Measurements from ENCODE around the gene TMEM256.

DNA sequence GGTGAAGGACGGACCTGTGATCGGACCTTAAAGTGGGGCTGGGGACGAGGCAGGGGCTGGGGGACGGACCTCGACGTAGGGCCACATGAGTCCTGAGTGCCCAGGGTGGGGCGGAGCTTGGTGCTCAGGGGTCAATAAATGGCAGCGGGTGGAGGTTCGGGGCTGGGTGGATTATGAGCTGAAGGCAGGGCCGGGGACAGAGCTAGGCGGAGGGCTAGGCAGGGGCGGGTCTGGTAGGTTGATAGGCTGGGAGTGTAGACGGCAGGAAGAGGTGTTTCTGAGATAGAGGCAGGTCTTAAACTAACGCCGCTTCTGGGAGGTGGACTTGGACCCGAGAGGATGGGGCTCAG lies 41.7 kb upstream of the TMEM256 start:
- TF ChIP-seq, protein P1, sequence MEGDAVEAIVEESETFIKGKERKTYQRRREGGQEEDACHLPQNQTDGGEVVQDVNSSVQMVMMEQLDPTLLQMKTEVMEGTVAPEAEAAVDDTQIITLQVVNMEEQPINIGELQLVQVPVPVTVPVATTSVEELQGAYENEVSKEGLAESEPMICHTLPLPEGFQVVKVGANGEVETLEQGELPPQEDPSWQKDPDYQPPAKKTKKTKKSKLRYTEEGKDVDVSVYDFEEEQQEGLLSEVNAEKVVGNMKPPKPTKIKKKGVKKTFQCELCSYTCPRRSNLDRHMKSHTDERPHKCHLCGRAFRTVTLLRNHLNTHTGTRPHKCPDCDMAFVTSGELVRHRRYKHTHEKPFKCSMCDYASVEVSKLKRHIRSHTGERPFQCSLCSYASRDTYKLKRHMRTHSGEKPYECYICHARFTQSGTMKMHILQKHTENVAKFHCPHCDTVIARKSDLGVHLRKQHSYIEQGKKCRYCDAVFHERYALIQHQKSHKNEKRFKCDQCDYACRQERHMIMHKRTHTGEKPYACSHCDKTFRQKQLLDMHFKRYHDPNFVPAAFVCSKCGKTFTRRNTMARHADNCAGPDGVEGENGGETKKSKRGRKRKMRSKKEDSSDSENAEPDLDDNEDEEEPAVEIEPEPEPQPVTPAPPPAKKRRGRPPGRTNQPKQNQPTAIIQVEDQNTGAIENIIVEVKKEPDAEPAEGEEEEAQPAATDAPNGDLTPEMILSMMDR (IDR thresholded peaks at IDR 0.05) = no peak
- TF ChIP-seq EP300 (IDR thresholded peaks at IDR 0.05) = no peak
- no peak for TF ChIP-seq POLR2A (IDR thresholded peaks at IDR 0.05)

Data from ovary (tissue), 3 donors.